Mesenchymal stem cell (in vitro differentiated cells and primary cell): ENCODE results near the gene FXYD6.

Experiments
- DNase-seq: peaks from one replicate; pipeline ENCODE4 v3.0.0-alpha.2; 2013
- H2AFZ ChIP-seq: one replicate; pipeline ENCODE4 v1.6.1; 2013; ENCODE audit warnings: low read depth, mild to moderate bottlenecking, control low read depth, inconsistent platforms, low read length, moderate library complexity
- H2AK5ac ChIP-seq: 2 replicates; pipeline ENCODE4 v1.6.1; 2013; ENCODE audit warnings: low read length, moderate library complexity, mild to moderate bottlenecking, inconsistent platforms; ENCODE audit not compliant: severe bottlenecking
- H2BK120ac ChIP-seq: one replicate; pipeline ENCODE4 v1.6.1; 2013; ENCODE audit warnings: low read depth, mild to moderate bottlenecking, inconsistent platforms, low read length, moderate library complexity
- H2BK12ac ChIP-seq, 2 experiments: one replicate each; pipeline ENCODE4 v1.6.1; 2013; ENCODE audit warnings: inconsistent platforms in 2 of 2, low read length in 2 of 2, mild to moderate bottlenecking in 2 of 2, moderate library complexity in 2 of 2, control low read depth in 1 of 2
- H2BK15ac ChIP-seq: one replicate; pipeline ENCODE4 v1.6.1; 2013; ENCODE audit warnings: mild to moderate bottlenecking, low read depth, inconsistent platforms; ENCODE audit not compliant: poor library complexity, severe bottlenecking
- H2BK5ac ChIP-seq: 2 replicates; pipeline ENCODE4 v1.6.1; 2013; ENCODE audit warnings: low read depth, mild to moderate bottlenecking, low read length, control low read depth, inconsistent platforms; ENCODE audit not compliant: poor library complexity, severe bottlenecking
- H3K14ac ChIP-seq, 2 experiments: one replicate each; pipeline ENCODE4 v1.6.1; 2013; ENCODE audit warnings: inconsistent platforms in 2 of 2, low read length in 2 of 2, control low read depth in 1 of 2, mild to moderate bottlenecking in 1 of 2, moderate library complexity in 1 of 2
- H3K18ac ChIP-seq, 2 experiments: one replicate each; pipeline ENCODE4 v1.6.1; 2013; ENCODE audit warnings: inconsistent platforms in 2 of 2, low read length in 2 of 2, control low read depth in 1 of 2, low read depth in 1 of 2, mild to moderate bottlenecking in 1 of 2
- H3K23ac ChIP-seq, 2 experiments: one replicate each; pipeline ENCODE4 v1.6.1; 2013; ENCODE audit warnings: inconsistent platforms in 2 of 2, low read length in 2 of 2, mild to moderate bottlenecking in 2 of 2, moderate library complexity in 2 of 2, control low read depth in 1 of 2
- H3K27ac ChIP-seq: 2 replicates; pipeline ENCODE4 v1.5.1; 2013; ENCODE audit warnings: mild to moderate bottlenecking, moderate library complexity, low read length, control low read depth, inconsistent platforms; ENCODE audit not compliant: poor library complexity, severe bottlenecking
- H3K27me3 ChIP-seq, 2 experiments: 2 replicates each; pipeline versions ENCODE4 v1.6.1 to v1.7.0; 2013; ENCODE audit warnings: low read length in 2 of 2, mild to moderate bottlenecking in 2 of 2, moderate library complexity in 2 of 2, control low read depth in 1 of 2, inconsistent platforms in 1 of 2; ENCODE audit not compliant: control insufficient read depth in 1 of 2, insufficient read depth in 1 of 2
- H3K36me3 ChIP-seq, 2 experiments: 2 replicates each; pipeline versions ENCODE4 v1.6.1 to v1.7.0; 2013; ENCODE audit warnings: low read length in 2 of 2, control low read depth in 1 of 2, inconsistent platforms in 1 of 2, low read depth in 1 of 2, mild to moderate bottlenecking in 1 of 2; ENCODE audit not compliant: insufficient read depth in 2 of 2, control insufficient read depth in 1 of 2
- H3K4ac ChIP-seq, 2 experiments: one replicate each; pipeline ENCODE4 v1.6.1; 2013; ENCODE audit warnings: inconsistent platforms in 2 of 2, low read length in 2 of 2, mild to moderate bottlenecking in 2 of 2, moderate library complexity in 2 of 2, control low read depth in 1 of 2, low read depth in 1 of 2
- H3K4me1 ChIP-seq: 2 replicates; pipeline ENCODE4 v1.6.1; 2013; ENCODE audit warnings: low read depth, low read length, control low read depth; ENCODE audit not compliant: control insufficient read depth, insufficient read depth
- H3K4me2 ChIP-seq: 2 replicates; pipeline ENCODE4 v1.6.1; 2013; ENCODE audit warnings: low read length, mild to moderate bottlenecking, inconsistent platforms; ENCODE audit not compliant: poor library complexity, severe bottlenecking
- H3K4me3 ChIP-seq, 2 experiments: 2 replicates each; pipeline versions ENCODE4 v1.5.1 to v1.7.0; 2013; ENCODE audit warnings: low read length in 2 of 2, mild to moderate bottlenecking in 2 of 2, control low read depth in 1 of 2, low read depth in 1 of 2; ENCODE audit not compliant: insufficient read depth in 1 of 2
- H3K79me1 ChIP-seq: replicated peaks from 2 replicates; pipeline ENCODE4 v1.6.1; 2013; ENCODE audit warnings: mild to moderate bottlenecking, control low read depth, low read length, inconsistent platforms; ENCODE audit not compliant: poor library complexity, severe bottlenecking
- H3K9ac ChIP-seq: 2 replicates; pipeline ENCODE4 v1.7.0; 2013; ENCODE audit warnings: mild to moderate bottlenecking, low read length, moderate library complexity
- H3K9me3 ChIP-seq: 2 replicates; pipeline ENCODE4 v1.7.0; 2013; ENCODE audit warnings: mild to moderate bottlenecking, low read length; ENCODE audit not compliant: control insufficient read depth
- H4K8ac ChIP-seq: one replicate; pipeline ENCODE4 v1.6.1; 2013; ENCODE audit warnings: inconsistent platforms, mild to moderate bottlenecking, low read length, moderate library complexity
- H4K91ac ChIP-seq: one replicate; pipeline ENCODE4 v1.6.1; 2013; ENCODE audit warnings: mild to moderate bottlenecking, low read length, inconsistent platforms
- WGBS: methylation state at CpG from one replicate; pipeline ENCODE4 v1.1.7; 2013; ENCODE audit warnings: mixed read lengths; 5-methylcytosine and 5-hydroxymethylcytosine counted together

Gene FXYD6

GRCh38 chr11:117824571-117825537 lies 51.6 kb downstream of the FXYD6 start, which contains the start of gene FXYD2:
Gene FXYD2 (minus strand): TSS chr11:117824744. CDS start chr11:117824678, 66 bp downstream.
- Histone ChIP-seq H3K23ac (no peak within 1 kb of the TSS), H3K4me1 (peaks cover 64% of the 10 kb centered on the region), H3K18ac (peak within 1 kb of the TSS; percentile 72 to 96), H2AK5ac (peak within 1 kb of the TSS; percentile 79), H4K91ac (peak within 1 kb of the TSS; percentile 88), H3K14ac (peak within 1 kb of the TSS in 1 of 2 experiments; percentile 85), H3K4ac (peak within 1 kb of the TSS; percentile 39 to 52), H2BK120ac (peak within 1 kb of the TSS; percentile 59), H3K9me3 (no peaks in the 10 kb centered on the region), H3K4me2 (peak within 1 kb of the TSS; percentile 38), H3K4me3 (peak within 1 kb of the TSS in 1 of 2 experiments; percentile 54), H2BK5ac (peak within 1 kb of the TSS; percentile 63), H3K36me3 (peaks cover 0 to 24% of the 10 kb centered on the region in 2 experiments), H2AFZ (peak within 1 kb of the TSS; percentile 47), H3K9ac (peak within 1 kb of the TSS; percentile 1), H3K79me1 (no peaks in the 10 kb centered on the region), H3K27me3 (peaks cover 0 to 40% of the 10 kb centered on the region in 2 experiments), H2BK15ac (peak within 1 kb of the TSS; percentile 54), H4K8ac (peak within 1 kb of the TSS; percentile 93), H3K27ac (peak within 1 kb of the TSS; percentile 94), H2BK12ac (peak within 1 kb of the TSS; percentile 30 to 89)
- peak; percentile 79 for DNase-seq
- WGBS: 74% methylated on average over 21 of the region's 22 CpGs

- no peaks in the 10 kb centered on the region for H3K9me3 ChIP-seq
- no peak overlapping the region for H2BK15ac ChIP-seq
- no peak overlapping the region for H2BK120ac ChIP-seq
- peak overlapping the region; percentile 39 to 52 for H3K4ac ChIP-seq
- H3K36me3 ChIP-seq: peaks cover 0 to 31% of the 10 kb centered on the region in 2 experiments
- H3K4me2 ChIP-seq: peak overlapping the region; percentile 26
- DNase-seq: peak; percentile 57
- WGBS: 27% methylated on average over 13 of the region's 13 CpGs
- peaks cover 0 to 40% of the 10 kb centered on the region in 2 experiments for H3K27me3 ChIP-seq
- H3K18ac ChIP-seq: peak overlapping the region; percentile 72 to 77
- peak overlapping the region; percentile 47 for H2AFZ ChIP-seq
- H3K4me3 ChIP-seq: peak overlapping the region in 1 of 2 experiments; percentile 54
- H3K14ac ChIP-seq: no peak overlapping the region
- H2BK5ac ChIP-seq: peak overlapping the region; percentile 63
- H2BK12ac ChIP-seq: peak overlapping the region; percentile 18 to 89
- H3K4me1 ChIP-seq: peaks cover 68% of the 10 kb centered on the region
- H3K27ac ChIP-seq: peak overlapping the region; percentile 94
- H3K9ac ChIP-seq: peak overlapping the region; percentile 1
- no peaks in the 10 kb centered on the region for H3K79me1 ChIP-seq
- peak overlapping the region; percentile 79 for H4K91ac ChIP-seq
- no peak overlapping the region for H3K23ac ChIP-seq
- peak overlapping the region; percentile 65 for H2AK5ac ChIP-seq
- H4K8ac ChIP-seq: peak overlapping the region; percentile 93
Observed at GRCh38 chr11:117823946-117824420, 52.5 kb downstream of the FXYD6 start.

- H3K79me1 ChIP-seq: no peaks in the 10 kb centered on the region
- peak overlapping the region in 1 of 2 experiments; percentile 54 for H3K4me3 ChIP-seq
- peak overlapping the region; percentile 16 for H4K8ac ChIP-seq
- no peak overlapping the region for H3K23ac ChIP-seq
- peak overlapping the region; percentile 0 to 66 for H2BK12ac ChIP-seq
- peak overlapping the region; percentile 30 for H3K4me2 ChIP-seq
- no peak overlapping the region for H2BK120ac ChIP-seq
- H3K14ac ChIP-seq: no peak overlapping the region
- H3K4ac ChIP-seq: peak overlapping the region in 1 of 2 experiments; percentile 6
- H2BK5ac ChIP-seq: peak overlapping the region; percentile 63
- H3K4me1 ChIP-seq: peaks cover 68% of the 10 kb centered on the region
- peak overlapping the region; percentile 79 for H4K91ac ChIP-seq
- H3K27me3 ChIP-seq: peaks cover 0 to 40% of the 10 kb centered on the region in 2 experiments
- no peak for DNase-seq
- H2AFZ ChIP-seq: no peak overlapping the region
- peak overlapping the region; percentile 94 for H3K27ac ChIP-seq
- H2BK15ac ChIP-seq: no peak overlapping the region
- H3K9ac ChIP-seq: no peak overlapping the region
- peak overlapping the region; percentile 65 for H2AK5ac ChIP-seq
- 64% methylated on average over 17 of the region's 18 CpGs for WGBS
- no peaks in the 10 kb centered on the region for H3K9me3 ChIP-seq
- peak overlapping the region; percentile 72 to 77 for H3K18ac ChIP-seq
- peaks cover 0 to 31% of the 10 kb centered on the region in 2 experiments for H3K36me3 ChIP-seq
Observed at GRCh38 chr11:117823294-117823945, 53.0 kb downstream of the FXYD6 start.
